Cardiac fibroblast (primary cell): Measurements from ENCODE around the gene ELAVL1.

Experiments used
- DNase-seq, 2 donors: peaks; one replicate each; pipeline versions ENCODE4 v3.0.0 to v3.0.0-alpha.2; 2010; ENCODE audit warnings: low read depth in 2 of 2
- H3K4me3 ChIP-seq, 2 donors: replicated peaks in 1 of 2; 1 replicate in 1 of 2; 2 replicates in 1 of 2; pipeline ENCODE4 v1.5.1; 2011; ENCODE audit warnings: low read depth in 2 of 2, low read length in 2 of 2, mild to moderate bottlenecking in 2 of 2, moderate library complexity in 1 of 2
- CTCF ChIP-seq: IDR thresholded peaks from one replicate; pipeline ENCODE4 v1.5.1; 2011; ENCODE audit warnings: low read depth, mild to moderate bottlenecking, low read length, inconsistent platforms

The ELAVL1 gene

GRCh38 chr19:7994114-7994513, 11.3 kb downstream of the ELAVL1 start:
- no peak overlapping the region for H3K4me3 ChIP-seq
- no peak for DNase-seq
- no peak for TF ChIP-seq CTCF

GRCh38 chr19:7993560-7993959, 11.9 kb downstream of the ELAVL1 start:
- no peak overlapping the region for H3K4me3 ChIP-seq
- no peak for TF ChIP-seq CTCF
- no peak for DNase-seq

- no peak overlapping the region for H3K4me3 ChIP-seq
- DNase-seq = no peak
- no peak for TF ChIP-seq CTCF
Measured at GRCh38 chr19:7992575-7992974, 12.9 kb downstream of the ELAVL1 start.

GRCh38 chr19:7989071-7989575, 16.3 kb downstream of the ELAVL1 start:
- TF ChIP-seq CTCF = no peak
- no peak overlapping the region for H3K4me3 ChIP-seq
- DNase-seq = peak in 1 of 2 donors; percentile 19

GRCh38 chr19:7988307-7988706, 17.1 kb downstream of the ELAVL1 start:
- TF ChIP-seq CTCF = no peak
- no peak overlapping the region for H3K4me3 ChIP-seq
- no peak for DNase-seq

GRCh38 chr19:7987114-7987768, 18.2 kb downstream of the ELAVL1 start:
- no peak for TF ChIP-seq CTCF
- H3K4me3 ChIP-seq = no peak overlapping the region
- DNase-seq = no peak
